ENCODE results near the gene ASB1.

The ASB1 gene

GRCh38 chr2:238459081-238459629, 32.4 kb downstream of the ASB1 start:
- Histone ChIP-seq H3F3A (ENCODE audit: insufficient read depth, low read length) (no peaks in the 10 kb centered on the region), H3K27me3 (replicated peaks; ENCODE audit: insufficient read depth, low read length) (no peaks in the 10 kb centered on the region), H4K20me1 (ENCODE audit: insufficient read depth, low read length) (no peaks in the 10 kb centered on the region), H3K9me3 (replicated peaks; ENCODE audit: insufficient read depth, low read length) (no peaks in the 10 kb centered on the region), H3K4me1 (ENCODE audit: low read length) (no peaks in the 10 kb centered on the region), H3K36me3 (replicated peaks; ENCODE audit: insufficient read depth, low read length) (no peaks in the 10 kb centered on the region), H3K4me3 (ENCODE audit: low read length) (no peak overlapping the region), H3K27ac (ENCODE audit: low read length) (no peak overlapping the region), H3K4me2 (ENCODE audit: low read depth, low read length) (no peak overlapping the region), H3K9me2 (replicated peaks; ENCODE audit: insufficient read depth, low read length) (no peaks in the 10 kb centered on the region), H2AFZ (ENCODE audit: low read length) (no peak overlapping the region), H3K9ac (ENCODE audit: low read length) (no peak overlapping the region), H3K79me2 (ENCODE audit: low read length) (no peaks in the 10 kb centered on the region)
- TF ChIP-seq CTCF (IDR thresholded peaks at IDR 0.05; ENCODE audit: low read length), result no peak
- no peak for TF ChIP-seq EZH2 (optimal IDR thresholded peaks at IDR 0.05; ENCODE audit: low read depth, low read length)
- no peak for TF ChIP-seq EZH2phosphoT487 (IDR thresholded peaks at IDR 0.05; ENCODE audit: low read length)
- DNase-seq, result no peak

DNA sequence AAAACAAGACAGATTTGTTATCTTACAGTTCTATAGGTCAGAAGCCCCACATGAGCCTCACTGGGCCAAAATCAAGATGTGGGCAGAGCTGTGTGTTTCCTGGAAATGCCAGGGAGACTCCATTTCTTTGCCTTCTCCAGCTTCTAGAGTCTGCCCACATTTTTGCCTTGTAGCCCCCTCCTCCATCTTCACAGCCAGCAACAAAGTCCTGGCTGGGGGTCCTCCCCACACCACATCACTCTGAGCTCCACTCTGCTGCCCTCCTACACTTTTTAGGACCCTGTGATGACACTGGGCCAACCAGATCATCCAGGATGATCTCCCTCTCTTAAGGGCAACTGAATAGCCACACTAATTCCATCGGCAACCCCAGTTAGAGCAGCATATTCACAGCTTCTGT, 34.3 kb downstream of the ASB1 start:
- no peaks in the 10 kb centered on the region for H4K20me1 ChIP-seq (ENCODE audit: insufficient read depth, low read length)
- no peaks in the 10 kb centered on the region for H3K4me1 ChIP-seq (ENCODE audit: low read length)
- TF ChIP-seq EZH2phosphoT487 (IDR thresholded peaks at IDR 0.05; ENCODE audit: low read length) (no peak), CTCF (IDR thresholded peaks at IDR 0.05; ENCODE audit: low read length) (no peak), EZH2 (optimal IDR thresholded peaks at IDR 0.05; ENCODE audit: low read depth, low read length) (no peak)
- no peaks in the 10 kb centered on the region for H3K79me2 ChIP-seq (ENCODE audit: low read length)
- no peak overlapping the region for H3K9ac ChIP-seq (ENCODE audit: low read length)
- no peak overlapping the region for H3K4me2 ChIP-seq (ENCODE audit: low read depth, low read length)
- no peaks in the 10 kb centered on the region for H3K36me3 ChIP-seq (replicated peaks; ENCODE audit: insufficient read depth, low read length)
- no peaks in the 10 kb centered on the region for H3F3A ChIP-seq (ENCODE audit: insufficient read depth, low read length)
- DNase-seq, result no peak
- no peak overlapping the region for H3K27ac ChIP-seq (ENCODE audit: low read length)
- H2AFZ ChIP-seq (ENCODE audit: low read length), result no peak overlapping the region
- no peaks in the 10 kb centered on the region for H3K27me3 ChIP-seq (replicated peaks; ENCODE audit: insufficient read depth, low read length)
- H3K4me3 ChIP-seq (ENCODE audit: low read length), result no peak overlapping the region
- no peaks in the 10 kb centered on the region for H3K9me3 ChIP-seq (replicated peaks; ENCODE audit: insufficient read depth, low read length)
- H3K9me2 ChIP-seq (replicated peaks; ENCODE audit: insufficient read depth, low read length), result no peaks in the 10 kb centered on the region

DNA sequence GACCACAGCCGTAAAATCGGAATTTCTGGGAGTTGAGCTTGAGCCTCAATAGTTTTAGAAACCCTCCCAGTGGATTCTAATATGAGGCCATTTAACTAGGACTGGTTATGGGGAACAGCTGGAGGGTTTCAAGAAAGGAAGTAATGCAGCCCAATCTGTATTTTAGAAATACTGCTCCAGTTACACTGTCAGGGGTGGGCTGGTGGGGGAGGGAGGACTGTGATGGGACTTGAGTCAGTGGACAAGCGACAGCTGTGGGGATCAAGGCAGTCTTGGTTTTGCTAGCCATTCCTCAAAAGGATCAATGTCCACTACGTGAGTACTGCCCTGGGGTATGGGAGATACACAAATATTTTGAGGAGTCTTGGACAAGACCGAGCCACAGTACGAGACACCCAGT, 34.8 kb downstream of the ASB1 start:
- Histone ChIP-seq H3K4me3 (ENCODE audit: low read length) (no peak overlapping the region), H3K9ac (ENCODE audit: low read length) (no peak overlapping the region), H3K9me3 (replicated peaks; ENCODE audit: insufficient read depth, low read length) (no peaks in the 10 kb centered on the region), H3K27me3 (replicated peaks; ENCODE audit: insufficient read depth, low read length) (no peaks in the 10 kb centered on the region), H3K27ac (ENCODE audit: low read length) (no peak overlapping the region), H2AFZ (ENCODE audit: low read length) (no peak overlapping the region), H3F3A (ENCODE audit: insufficient read depth, low read length) (no peaks in the 10 kb centered on the region), H3K4me1 (ENCODE audit: low read length) (no peaks in the 10 kb centered on the region), H4K20me1 (ENCODE audit: insufficient read depth, low read length) (no peaks in the 10 kb centered on the region), H3K4me2 (ENCODE audit: low read depth, low read length) (no peak overlapping the region), H3K9me2 (replicated peaks; ENCODE audit: insufficient read depth, low read length) (no peaks in the 10 kb centered on the region), H3K79me2 (ENCODE audit: low read length) (no peaks in the 10 kb centered on the region), H3K36me3 (replicated peaks; ENCODE audit: insufficient read depth, low read length) (no peaks in the 10 kb centered on the region)
- TF ChIP-seq EZH2phosphoT487 (IDR thresholded peaks at IDR 0.05; ENCODE audit: low read length), result no peak
- TF ChIP-seq CTCF (IDR thresholded peaks at IDR 0.05; ENCODE audit: low read length), result no peak
- TF ChIP-seq EZH2 (optimal IDR thresholded peaks at IDR 0.05; ENCODE audit: low read depth, low read length), result no peak
- no peak for DNase-seq

Data from MM.1S (cell line).